SK-N-MC (cell line): ENCODE data around the gene C9.
"Not testable (repeated sequence)": the region's sequence is repeated elsewhere in the genome, so short reads cannot be mapped to it uniquely, and the experiment has no call there.

Experiments used
- EZH2 ChIP-seq: fragments of 200-600 bp; sonication (generic); IDR thresholded peaks from one replicate; pipeline ENCODE4 v1.6.1; 2017; ENCODE audit warnings: antibody characterized with exemption
- POLR2AphosphoS5 ChIP-seq: IDR thresholded peaks from 2 replicates; pipeline ENCODE4 v1.6.1; 2012; ENCODE audit warnings: mild to moderate bottlenecking, low read depth, low read length, borderline replicate concordance

GRCh38 chr5:39316464-39316863, 47.8 kb downstream of the C9 start:
- not testable (repeated sequence) for TF ChIP-seq POLR2AphosphoS5, EZH2
